Caco-2 (cell line): ENCODE results near the gene IRF4. TPM values are rescaled to one million over a fixed set of nuclear protein-coding genes. Genes with fewer than 3 reads are reported as not detected.

Source experiments
- BruUV-seq: library from RNA; stranded (reverse); fragments of 400-500 nt; replicated peaks from 2 replicates; lab custom pipeline; 2021; lab: Mats Ljungman, UMichigan
- CTCF ChIA-PET: fragments of 300-600 bp; sonication (Branson Sonifier 250); formaldehyde crosslinking; loops from one replicate; lab custom pipeline; 2022; ENCODE audit warnings: antibody characterized with exemption; lab: Charles Lee
- POLR2A ChIA-PET: fragments of 300-600 bp; sonication (Branson Sonifier 250); formaldehyde crosslinking; loops from one replicate; lab custom pipeline; 2022; ENCODE audit warnings: antibody characterized with exemption; lab: Charles Lee
- DNase-seq, 2 experiments: peaks; one replicate each; pipeline versions ENCODE4 v3.0.0 to v3.0.0-alpha.2; 2020 to 2022
- H3K27me3 ChIP-seq: replicated peaks from 2 replicates; pipeline ENCODE4 v1.6.0; 2011; ENCODE audit warnings: low read length; ENCODE audit not compliant: control insufficient read depth, insufficient read depth
- H3K36me3 ChIP-seq: 2 replicates; pipeline ENCODE4 v1.5.1; 2011; ENCODE audit warnings: low read length; ENCODE audit not compliant: control insufficient read depth, insufficient read depth
- H3K4me1 ChIP-seq: fragments of 250-450 bp; sonication (Bioruptor Pico); 2 replicates; pipeline ENCODE4 v1.5.1; 2020; ENCODE audit warnings: mild to moderate bottlenecking
- H3K4me3 ChIP-seq: 2 replicates; pipeline ENCODE4 v1.5.1; 2011; ENCODE audit warnings: low read depth, mild to moderate bottlenecking, control low read depth, low read length
- H3K9me3 ChIP-seq: fragments of 250-450 bp; sonication (Bioruptor Pico); 2 replicates; pipeline ENCODE4 v1.5.1; 2020; ENCODE audit warnings: mild to moderate bottlenecking, moderate library complexity
- H3K27ac Mint-ChIP-seq: one replicate; pipeline ENCODE4 v1.8.0; 2022; ENCODE audit warnings: mixed read lengths; ENCODE audit not compliant: unreplicated experiment
- H3K27me3 Mint-ChIP-seq: one replicate; pipeline ENCODE4 v1.8.0; 2022; ENCODE audit warnings: mixed read lengths; ENCODE audit not compliant: insufficient read depth, unreplicated experiment
- H3K36me3 Mint-ChIP-seq: one replicate; pipeline ENCODE4 v1.8.0; 2022; ENCODE audit warnings: mild to moderate bottlenecking, mixed read lengths; ENCODE audit not compliant: insufficient read depth, unreplicated experiment
- H3K4me1 Mint-ChIP-seq: one replicate; pipeline ENCODE4 v1.8.0; 2022; ENCODE audit warnings: low read depth, mixed read lengths; ENCODE audit not compliant: unreplicated experiment
- H3K4me3 Mint-ChIP-seq: one replicate; pipeline ENCODE4 v1.8.0; 2022; ENCODE audit warnings: mild to moderate bottlenecking, moderate library complexity, mixed read lengths; ENCODE audit not compliant: unreplicated experiment
- H3K9me3 Mint-ChIP-seq: one replicate; pipeline ENCODE4 v1.8.0; 2022; ENCODE audit warnings: mixed read lengths; ENCODE audit not compliant: unreplicated experiment
- intact Hi-C: fragments of 100-400 bp; cut with micrococcal nuclease; formaldehyde crosslinking; loops from one replicate; pipeline ENCODE4 v1.10.0; 2022; ENCODE audit not compliant: unreplicated experiment
- total RNA-seq: library from RNA; stranded (reverse); gene quantifications from 2 replicates; pipeline ENCODE4 v1.2.3, GENCODE V29; 2022
- TF ChIP-seq, protein P1 (sequence below), 2 experiments: fragments of 200-600 bp in 1 of 2; IDR thresholded peaks; 1 replicate in 1 of 2; 2 replicates in 1 of 2; pipeline versions ENCODE4 v1.5.1 to v1.8.0; 2011 to 2022; ENCODE audit warnings: antibody characterized with exemption in 1 of 2, control low read depth in 1 of 2, inconsistent platforms in 1 of 2, low read depth in 1 of 2, low read length in 1 of 2, mild to moderate bottlenecking in 1 of 2, moderate library complexity in 1 of 2; ENCODE audit not compliant: insufficient read depth in 1 of 2, severe bottlenecking in 1 of 2, unreplicated experiment in 1 of 2

Gene IRF4
- total RNA-seq, 1 experiment from 2014 or later: not detected

DNA sequence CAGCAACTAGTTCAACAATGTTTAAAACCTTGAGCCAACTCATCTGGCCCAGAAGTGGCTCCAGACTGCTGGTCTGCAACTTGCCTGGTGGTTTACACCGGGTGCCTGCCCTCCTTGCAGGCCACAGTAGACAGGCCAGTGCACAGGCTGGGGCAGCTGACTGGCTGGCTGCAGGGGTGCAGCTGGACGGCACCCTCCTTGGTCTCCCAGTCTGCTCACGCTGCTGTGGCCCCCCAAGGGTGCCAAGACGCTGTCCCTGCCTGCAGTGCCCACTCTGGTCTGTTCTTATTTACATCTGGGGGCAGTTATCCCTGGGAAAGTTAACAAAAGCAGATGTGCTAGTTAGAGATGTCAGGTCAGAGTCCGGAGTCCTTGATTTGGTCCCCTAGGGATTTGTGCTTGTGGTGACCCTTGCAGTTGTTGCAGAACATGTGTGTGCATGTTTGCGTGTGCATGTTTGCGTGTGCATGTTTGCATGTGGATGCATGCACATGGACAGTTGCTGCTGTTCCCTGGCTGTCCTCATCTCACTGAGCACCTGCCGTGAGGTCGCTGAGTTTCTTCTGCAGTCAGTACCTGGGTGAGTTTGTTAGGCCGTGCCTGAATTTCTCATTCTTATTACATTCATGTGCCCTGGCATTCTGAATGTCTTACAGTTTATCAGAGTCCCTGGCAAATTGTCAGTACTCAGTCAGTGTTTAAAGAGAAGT, 48.2 kb upstream of the IRF4 start:
- H3K4me1 Mint-ChIP-seq: peaks cover 6% of the 10 kb centered on the region
- H3K36me3 Mint-ChIP-seq: no peaks in the 10 kb centered on the region
- H3K9me3 Mint-ChIP-seq: no peaks in the 10 kb centered on the region

DNA sequence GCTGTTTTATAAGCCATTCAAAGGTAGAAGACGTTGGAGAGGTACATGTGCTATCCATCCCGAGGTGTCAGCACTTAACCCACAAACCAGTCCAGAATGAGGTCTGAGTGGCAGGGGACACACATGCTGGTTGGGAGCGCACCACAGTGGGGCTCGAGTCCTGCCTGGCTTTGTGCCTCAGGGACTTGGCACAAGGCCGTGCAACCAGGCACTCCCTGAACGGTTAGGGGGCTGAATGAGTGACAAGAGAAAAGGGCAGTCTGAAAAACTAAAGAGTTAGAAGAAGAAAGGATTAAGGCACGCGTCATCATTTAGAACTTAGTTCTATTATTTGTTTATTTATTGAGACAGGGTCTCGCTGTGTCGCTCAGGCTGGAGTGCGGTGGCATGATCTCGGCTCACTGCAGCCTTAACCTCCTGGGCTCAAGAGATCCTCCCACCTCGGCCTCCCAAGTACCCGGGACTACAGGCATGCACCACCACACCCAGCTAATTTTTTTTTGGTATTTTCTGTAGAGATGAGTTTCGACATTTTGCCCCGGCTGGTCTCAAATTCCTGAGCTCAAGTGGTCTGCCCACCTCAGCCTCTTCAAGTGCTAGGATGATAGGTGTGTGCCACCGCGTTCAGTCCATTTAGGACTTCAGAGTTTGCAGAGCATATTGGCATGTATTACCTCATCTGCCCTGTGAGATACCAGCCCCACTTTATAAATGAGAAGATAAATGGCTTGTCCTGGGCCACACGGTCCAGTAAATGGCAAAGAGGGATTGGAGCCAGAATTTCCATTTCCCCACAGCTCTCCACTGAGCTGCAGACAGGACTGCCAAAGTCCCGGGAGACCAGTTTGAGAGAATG, 47.4 kb upstream of the IRF4 start:
- Mint-ChIP-seq H3K4me1 (no peaks in the 10 kb centered on the region), H3K4me3 (no peak overlapping the region), H3K27me3 (no peaks in the 10 kb centered on the region), H3K9me3 (no peaks in the 10 kb centered on the region), H3K36me3 (no peaks in the 10 kb centered on the region), H3K27ac (no peak overlapping the region)
- POLR2A ChIA-PET: no interaction called here
- Histone ChIP-seq H3K9me3 (no peaks in the 10 kb centered on the region), H3K27me3 (no peaks in the 10 kb centered on the region), H3K4me1 (no peaks in the 10 kb centered on the region; the same call in 1 of the 2 replicates), H3K36me3 (no peaks in the 10 kb centered on the region), H3K4me3 (no peak overlapping the region)
- intact Hi-C loops: no loop called here
- DNase-seq: no peak
- BruUV-seq: no TSS peak
- CTCF ChIA-PET: no interaction called here
- TF ChIP-seq, protein P1, sequence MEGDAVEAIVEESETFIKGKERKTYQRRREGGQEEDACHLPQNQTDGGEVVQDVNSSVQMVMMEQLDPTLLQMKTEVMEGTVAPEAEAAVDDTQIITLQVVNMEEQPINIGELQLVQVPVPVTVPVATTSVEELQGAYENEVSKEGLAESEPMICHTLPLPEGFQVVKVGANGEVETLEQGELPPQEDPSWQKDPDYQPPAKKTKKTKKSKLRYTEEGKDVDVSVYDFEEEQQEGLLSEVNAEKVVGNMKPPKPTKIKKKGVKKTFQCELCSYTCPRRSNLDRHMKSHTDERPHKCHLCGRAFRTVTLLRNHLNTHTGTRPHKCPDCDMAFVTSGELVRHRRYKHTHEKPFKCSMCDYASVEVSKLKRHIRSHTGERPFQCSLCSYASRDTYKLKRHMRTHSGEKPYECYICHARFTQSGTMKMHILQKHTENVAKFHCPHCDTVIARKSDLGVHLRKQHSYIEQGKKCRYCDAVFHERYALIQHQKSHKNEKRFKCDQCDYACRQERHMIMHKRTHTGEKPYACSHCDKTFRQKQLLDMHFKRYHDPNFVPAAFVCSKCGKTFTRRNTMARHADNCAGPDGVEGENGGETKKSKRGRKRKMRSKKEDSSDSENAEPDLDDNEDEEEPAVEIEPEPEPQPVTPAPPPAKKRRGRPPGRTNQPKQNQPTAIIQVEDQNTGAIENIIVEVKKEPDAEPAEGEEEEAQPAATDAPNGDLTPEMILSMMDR (IDR thresholded peaks at IDR 0.05; ENCODE audit: insufficient read depth in 1 of 2, low read depth in 1 of 2, low read length in 1 of 2, severe bottlenecking in 1 of 2, unreplicated experiment in 1 of 2): no peak

More for the DNA sequence above, 48.2 kb upstream of the IRF4 start:
- no peak overlapping the region for H3K4me3 Mint-ChIP-seq
- H3K4me3 ChIP-seq: no peak overlapping the region
- intact Hi-C loops: no loop called here
- H3K36me3 ChIP-seq: no peaks in the 10 kb centered on the region
- POLR2A ChIA-PET: no interaction called here
- TF ChIP-seq, protein P1 (IDR thresholded peaks at IDR 0.05; ENCODE audit: insufficient read depth in 1 of 2, low read depth in 1 of 2, low read length in 1 of 2, severe bottlenecking in 1 of 2, unreplicated experiment in 1 of 2): no peak
- no peaks in the 10 kb centered on the region for H3K9me3 ChIP-seq
- no peak overlapping the region for H3K27ac Mint-ChIP-seq
- no peaks in the 10 kb centered on the region for H3K27me3 Mint-ChIP-seq
- peaks cover 4% of the 10 kb centered on the region; the same call in 1 of the 2 replicates for H3K4me1 ChIP-seq
- H3K27me3 ChIP-seq: no peaks in the 10 kb centered on the region
- BruUV-seq: no TSS peak
- DNase-seq: no peak
- CTCF ChIA-PET: no interaction called here

DNA sequence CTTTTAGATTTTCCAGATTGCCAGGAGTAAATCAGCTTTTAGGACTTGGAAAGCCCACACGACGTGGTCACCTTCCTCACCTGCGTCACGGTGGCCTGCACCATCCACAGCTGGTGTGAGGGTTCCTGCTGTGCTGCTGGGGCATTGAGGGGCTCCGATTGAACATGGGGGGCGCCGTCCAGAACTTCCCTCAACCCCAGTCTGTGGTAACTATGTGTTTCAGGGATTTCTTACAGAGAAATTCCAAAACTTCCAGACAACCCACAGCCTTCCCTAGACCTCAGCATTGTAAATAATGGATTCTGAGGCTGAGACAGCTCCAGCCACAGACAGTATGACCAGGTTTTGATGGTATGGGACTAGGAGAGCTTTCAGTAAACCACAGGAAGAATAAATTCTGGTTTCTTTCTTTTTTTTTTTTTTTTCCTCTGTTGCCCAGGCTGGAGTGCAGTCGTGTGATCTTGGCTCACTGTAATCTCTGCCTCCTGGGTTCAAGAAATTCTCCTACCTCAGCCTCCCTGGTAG, 46.7 kb upstream of the IRF4 start:
- Mint-ChIP-seq H3K36me3 (no peaks in the 10 kb centered on the region), H3K27ac (no peak overlapping the region), H3K27me3 (no peaks in the 10 kb centered on the region), H3K4me1 (no peaks in the 10 kb centered on the region), H3K9me3 (no peaks in the 10 kb centered on the region), H3K4me3 (no peak overlapping the region)
- ChIA-PET CTCF (no interaction called here), POLR2A (no interaction called here)
- H3K27me3 ChIP-seq: no peaks in the 10 kb centered on the region
- intact Hi-C loops: loop anchor here (5.0 kb wide), 1 partner anchor 972 kb away; no protein-coding TSS in a partner anchor
- no peaks in the 10 kb centered on the region for H3K9me3 ChIP-seq
- no peaks in the 10 kb centered on the region for H3K4me1 ChIP-seq
- no peak overlapping the region for H3K4me3 ChIP-seq
- DNase-seq: no peak
- TF ChIP-seq, protein P1 (IDR thresholded peaks at IDR 0.05; ENCODE audit: insufficient read depth in 1 of 2, low read depth in 1 of 2, low read length in 1 of 2, severe bottlenecking in 1 of 2, unreplicated experiment in 1 of 2): no peak
- no TSS peak for BruUV-seq
- H3K36me3 ChIP-seq: no peaks in the 10 kb centered on the region
